Fibroblast of the aortic adventitia (primary cell): ENCODE data around the gene RUSC1. TPM values are rescaled to one million over a fixed set of nuclear protein-coding genes. Genes with fewer than 3 reads are reported as not detected.

ENCODE experiments used
- DNase-seq: peaks from one replicate; pipeline ENCODE4 v3.0.0-alpha.2; 2010; ENCODE audit warnings: low read depth
- H3K4me3 ChIP-seq: 2 replicates; pipeline ENCODE4 v1.5.1; 2011; ENCODE audit warnings: low read depth, mild to moderate bottlenecking, control low read depth, low read length, moderate library complexity
- CTCF ChIP-seq: IDR thresholded peaks from 2 replicates; pipeline ENCODE4 v1.5.1; 2011; ENCODE audit warnings: mild to moderate bottlenecking, low read length, control low read depth, inconsistent platforms; ENCODE audit not compliant: insufficient read depth
- small RNA-seq: library from RNA; depleted of rRNA; stranded (forward); fragments of <200 nt; gene quantifications from one replicate; pipeline ENCODE3, GENCODE V24; 2012
- total RNA-seq: library from RNA; depleted of rRNA; stranded (reverse); fragments of >200 nt; gene quantifications from 2 replicates; pipeline ENCODE4 v1.2.3, GENCODE V29; 2012; ENCODE audit warnings: low replicate concordance

Gene RUSC1
- total RNA-seq, 1 donor, result 23.0 TPM

GRCh38 chr1:155379631-155380090 lies 59.0 kb downstream of the RUSC1 start:
- TF ChIP-seq CTCF, result no peak
- DNase-seq, result peak; percentile 97
- peak overlapping the region; percentile 41 for H3K4me3 ChIP-seq

Small RNA genes within 50 kb of the gene (small RNA-seq; reads per million reads assigned to genes)
- gene RNU6-106P, result not detected

Other genes with a start within 250 kb of the RUSC1 start
- 0.90 TPM in 1 of 2 replicates, not detected in the other for gene EFNA3, start 242.1 kb upstream of the RUSC1 start, total RNA-seq
- gene EFNA1, start 193.0 kb upstream of the RUSC1 start, total RNA-seq, result 0.16 and 0.54 TPM in 2 replicates
- gene SLC50A1, start 185.0 kb upstream of the RUSC1 start, total RNA-seq, result 25.6 and 39.3 TPM in 2 replicates
- gene DPM3, start 180.4 kb upstream of the RUSC1 start, total RNA-seq, result 26.1 and 46.3 TPM in 2 replicates
- 29.8 and 100 TPM in 2 replicates for gene KRTCAP2, start 147.6 kb upstream of the RUSC1 start, total RNA-seq
- 5.2 and 13.2 TPM in 2 replicates for gene TRIM46, start 147.0 kb upstream of the RUSC1 start, total RNA-seq
- 29.3 and 41.1 TPM in 2 replicates for gene THBS3, start 113.0 kb upstream of the RUSC1 start, total RNA-seq
- 13.7 and 26.1 TPM in 2 replicates for gene MTX1, start 112.2 kb upstream of the RUSC1 start, total RNA-seq
- 9.0 and 9.3 TPM in 2 replicates for gene ENTREP3, start 65.4 kb upstream of the RUSC1 start, total RNA-seq
- 12.5 and 47.6 TPM in 2 replicates for gene SCAMP3, start 58.5 kb upstream of the RUSC1 start, total RNA-seq
- gene CLK2, start 47.4 kb upstream of the RUSC1 start, total RNA-seq, result 29.7 and 53.7 TPM in 2 replicates
- gene HCN3, start 43.4 kb upstream of the RUSC1 start, total RNA-seq, result 0.08 and 1.4 TPM in 2 replicates
- not detected in 2 replicates for gene PKLR, start 19.5 kb upstream of the RUSC1 start, total RNA-seq
- 153 and 600 TPM in 2 replicates for gene FDPS, start 12.0 kb upstream of the RUSC1 start, total RNA-seq
- gene ASH1L, start 241.9 kb downstream of the RUSC1 start, total RNA-seq, result 44.8 and 59.9 TPM in 2 replicates